ENCODE data around the gene HDAC4. TPM values are rescaled to one million over a fixed set of nuclear protein-coding genes. Genes with fewer than 3 reads are reported as not detected.

Gene HDAC4
- total RNA-seq, 1 experiment from 2014 or later, result 40.1 TPM

DNA sequence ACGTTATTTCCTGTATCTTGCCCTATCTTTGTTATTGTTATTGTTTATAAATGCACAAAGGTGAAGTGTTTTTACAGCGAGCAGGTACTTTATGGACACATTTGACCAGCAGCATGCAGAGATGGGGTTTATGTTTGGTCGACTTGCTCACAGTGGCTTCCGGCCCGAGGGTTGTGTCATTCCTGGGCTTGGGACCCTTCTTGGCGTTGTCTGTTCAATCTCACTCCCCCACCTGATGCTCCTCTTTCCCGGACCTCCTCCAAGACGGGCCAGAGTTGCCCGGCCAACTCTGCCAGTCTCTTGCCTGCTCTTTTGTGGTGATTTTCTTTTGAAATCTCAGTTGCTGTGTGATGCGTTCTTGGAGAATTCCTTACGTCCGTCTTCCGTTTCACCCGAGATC, 399.0 kb downstream of the HDAC4 start:
- Histone ChIP-seq H3K27ac (ENCODE audit: low read length) (no peak overlapping the region), H3K36me3 (ENCODE audit: control insufficient read depth, insufficient read depth, low read length) (no peaks in the 10 kb centered on the region), H3K4me1 (ENCODE audit: control insufficient read depth, insufficient read depth, low read length) (peaks cover 10% of the 10 kb centered on the region), H3K9me3 (ENCODE audit: control insufficient read depth, insufficient read depth, low read depth, low read length) (no peaks in the 10 kb centered on the region), H3K4me3 (ENCODE audit: low read depth in 2 of 2, low read length in 2 of 2) (no peak overlapping the region), H3K27me3 (ENCODE audit: control insufficient read depth, insufficient read depth, low read length) (peaks cover 2% of the 10 kb centered on the region)
- in situ Hi-C loops (cut with HindIII; ENCODE audit: low pct_unique_long_range_greater_than_20kb, low sequenced_read_pairs) (no loop called here), intact Hi-C loops (cut with micrococcal nuclease; ENCODE audit: unreplicated experiment) (no loop called here)
- no TSS peak for BruUV-seq (replicated peaks)
- ChIA-PET CTCF (no interaction called here), POLR2A (no interaction called here)
- DNase-seq (ENCODE audit: low read depth, low spot score) (no peak), ATAC-seq (no peak)
- TF ChIP-seq POLR2AphosphoS5 (IDR thresholded peaks at IDR 0.05; ENCODE audit: low read depth, low read length) (no peak), TCF7L2 (IDR thresholded peaks at IDR 0.05; ENCODE audit: low read depth, low read length) (no peak), SIN3A (IDR thresholded peaks at IDR 0.05; ENCODE audit: borderline replicate concordance, insufficient read depth, low read depth, low read length) (no peak)
- TF ChIP-seq, protein P1, sequence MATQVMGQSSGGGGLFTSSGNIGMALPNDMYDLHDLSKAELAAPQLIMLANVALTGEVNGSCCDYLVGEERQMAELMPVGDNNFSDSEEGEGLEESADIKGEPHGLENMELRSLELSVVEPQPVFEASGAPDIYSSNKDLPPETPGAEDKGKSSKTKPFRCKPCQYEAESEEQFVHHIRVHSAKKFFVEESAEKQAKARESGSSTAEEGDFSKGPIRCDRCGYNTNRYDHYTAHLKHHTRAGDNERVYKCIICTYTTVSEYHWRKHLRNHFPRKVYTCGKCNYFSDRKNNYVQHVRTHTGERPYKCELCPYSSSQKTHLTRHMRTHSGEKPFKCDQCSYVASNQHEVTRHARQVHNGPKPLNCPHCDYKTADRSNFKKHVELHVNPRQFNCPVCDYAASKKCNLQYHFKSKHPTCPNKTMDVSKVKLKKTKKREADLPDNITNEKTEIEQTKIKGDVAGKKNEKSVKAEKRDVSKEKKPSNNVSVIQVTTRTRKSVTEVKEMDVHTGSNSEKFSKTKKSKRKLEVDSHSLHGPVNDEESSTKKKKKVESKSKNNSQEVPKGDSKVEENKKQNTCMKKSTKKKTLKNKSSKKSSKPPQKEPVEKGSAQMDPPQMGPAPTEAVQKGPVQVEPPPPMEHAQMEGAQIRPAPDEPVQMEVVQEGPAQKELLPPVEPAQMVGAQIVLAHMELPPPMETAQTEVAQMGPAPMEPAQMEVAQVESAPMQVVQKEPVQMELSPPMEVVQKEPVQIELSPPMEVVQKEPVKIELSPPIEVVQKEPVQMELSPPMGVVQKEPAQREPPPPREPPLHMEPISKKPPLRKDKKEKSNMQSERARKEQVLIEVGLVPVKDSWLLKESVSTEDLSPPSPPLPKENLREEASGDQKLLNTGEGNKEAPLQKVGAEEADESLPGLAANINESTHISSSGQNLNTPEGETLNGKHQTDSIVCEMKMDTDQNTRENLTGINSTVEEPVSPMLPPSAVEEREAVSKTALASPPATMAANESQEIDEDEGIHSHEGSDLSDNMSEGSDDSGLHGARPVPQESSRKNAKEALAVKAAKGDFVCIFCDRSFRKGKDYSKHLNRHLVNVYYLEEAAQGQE (IDR thresholded peaks at IDR 0.05; ENCODE audit: insufficient read depth in 1 of 2, low read depth in 2 of 2, low read length in 1 of 2), result no peak
- TF ChIP-seq, protein P2, sequence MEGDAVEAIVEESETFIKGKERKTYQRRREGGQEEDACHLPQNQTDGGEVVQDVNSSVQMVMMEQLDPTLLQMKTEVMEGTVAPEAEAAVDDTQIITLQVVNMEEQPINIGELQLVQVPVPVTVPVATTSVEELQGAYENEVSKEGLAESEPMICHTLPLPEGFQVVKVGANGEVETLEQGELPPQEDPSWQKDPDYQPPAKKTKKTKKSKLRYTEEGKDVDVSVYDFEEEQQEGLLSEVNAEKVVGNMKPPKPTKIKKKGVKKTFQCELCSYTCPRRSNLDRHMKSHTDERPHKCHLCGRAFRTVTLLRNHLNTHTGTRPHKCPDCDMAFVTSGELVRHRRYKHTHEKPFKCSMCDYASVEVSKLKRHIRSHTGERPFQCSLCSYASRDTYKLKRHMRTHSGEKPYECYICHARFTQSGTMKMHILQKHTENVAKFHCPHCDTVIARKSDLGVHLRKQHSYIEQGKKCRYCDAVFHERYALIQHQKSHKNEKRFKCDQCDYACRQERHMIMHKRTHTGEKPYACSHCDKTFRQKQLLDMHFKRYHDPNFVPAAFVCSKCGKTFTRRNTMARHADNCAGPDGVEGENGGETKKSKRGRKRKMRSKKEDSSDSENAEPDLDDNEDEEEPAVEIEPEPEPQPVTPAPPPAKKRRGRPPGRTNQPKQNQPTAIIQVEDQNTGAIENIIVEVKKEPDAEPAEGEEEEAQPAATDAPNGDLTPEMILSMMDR (IDR thresholded peaks at IDR 0.05), result no peak

DNA sequence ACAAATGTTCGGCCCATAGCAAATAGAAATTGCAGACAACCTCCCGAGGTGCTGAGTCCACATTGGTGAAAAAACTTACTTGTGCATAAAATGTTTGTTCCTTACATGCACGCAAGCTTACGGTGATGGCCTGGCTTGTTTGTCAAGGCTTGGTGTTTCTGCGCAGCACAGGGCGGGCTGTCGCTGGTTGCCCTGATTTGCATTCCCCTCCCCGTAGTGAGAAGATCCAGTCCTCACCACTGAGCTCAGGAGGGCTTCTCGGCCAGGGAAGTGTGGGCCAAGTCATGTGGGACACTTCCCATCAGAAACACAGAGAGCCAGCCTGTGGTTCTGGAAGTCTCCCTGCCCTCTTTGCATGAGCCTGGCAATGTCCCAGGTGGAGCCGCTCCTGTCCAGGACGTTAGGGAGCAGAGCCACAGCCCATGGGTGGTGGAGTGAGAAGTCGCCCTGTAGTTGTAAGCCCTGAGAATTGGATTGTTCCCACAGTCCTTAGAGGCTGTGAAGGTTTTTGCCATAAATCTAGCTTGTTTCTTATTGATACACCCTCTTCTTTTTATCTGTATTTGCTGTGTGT, 400.2 kb downstream of the HDAC4 start:
- TF ChIP-seq SIN3A (IDR thresholded peaks at IDR 0.05; ENCODE audit: borderline replicate concordance, insufficient read depth, low read depth, low read length), result no peak
- TF ChIP-seq POLR2AphosphoS5 (IDR thresholded peaks at IDR 0.05; ENCODE audit: low read depth, low read length), result no peak
- TF ChIP-seq TCF7L2 (IDR thresholded peaks at IDR 0.05; ENCODE audit: low read depth, low read length), result no peak
- TF ChIP-seq, protein P2 (IDR thresholded peaks at IDR 0.05), result no peak
- TF ChIP-seq, protein P1 (IDR thresholded peaks at IDR 0.05; ENCODE audit: insufficient read depth in 1 of 2, low read depth in 2 of 2, low read length in 1 of 2), result no peak
- Histone ChIP-seq H3K36me3 (ENCODE audit: control insufficient read depth, insufficient read depth, low read length) (no peaks in the 10 kb centered on the region), H3K27me3 (ENCODE audit: control insufficient read depth, insufficient read depth, low read length) (no peaks in the 10 kb centered on the region; the same call in 1 of the 2 replicates), H3K27ac (ENCODE audit: low read length) (no peak overlapping the region), H3K4me3 (ENCODE audit: low read depth in 2 of 2, low read length in 2 of 2) (no peak overlapping the region), H3K9me3 (ENCODE audit: control insufficient read depth, insufficient read depth, low read depth, low read length) (no peaks in the 10 kb centered on the region), H3K4me1 (ENCODE audit: control insufficient read depth, insufficient read depth, low read length) (peaks cover 8% of the 10 kb centered on the region; the same call in 1 of the 2 replicates)
- BruUV-seq (replicated peaks), result no TSS peak
- CTCF ChIA-PET, result interaction anchor here (0.6 kb wide), 1 partner anchor 143 kb away, joined by 5 read pairs; no protein-coding TSS in a partner anchor
- intact Hi-C loops (cut with micrococcal nuclease; ENCODE audit: unreplicated experiment) (no loop called here), in situ Hi-C loops (cut with HindIII; ENCODE audit: low pct_unique_long_range_greater_than_20kb, low sequenced_read_pairs) (no loop called here)
- DNase-seq (ENCODE audit: low read depth, low spot score) (no peak), ATAC-seq (no peak)
- POLR2A ChIA-PET, result no interaction called here
